ENCODE measurements around the gene DGKG.

DNA sequence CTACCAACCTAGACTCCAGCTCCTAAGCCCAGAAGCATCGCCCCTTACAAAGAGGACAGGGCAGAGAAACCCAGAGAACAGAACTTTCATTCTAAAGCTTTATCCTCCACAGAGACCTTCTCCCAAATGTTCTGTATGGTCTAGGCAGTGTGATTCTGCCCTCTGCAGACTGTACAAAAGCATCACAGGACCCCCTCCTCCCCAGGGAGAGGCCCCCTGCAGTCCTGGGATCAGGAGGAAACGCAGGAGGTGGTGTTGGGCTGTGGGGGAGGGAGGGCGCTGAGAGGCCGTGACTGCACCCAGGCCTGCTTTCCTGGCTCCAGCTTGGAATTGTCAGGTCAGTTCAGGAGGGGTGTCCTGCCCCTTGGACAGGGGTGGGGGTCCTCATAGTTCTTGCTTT, 101.3 kb downstream of the DGKG start:
- TF ChIP-seq GABPA (IDR thresholded peaks at IDR 0.05 in 1 of 2, conservative IDR thresholded peaks at IDR 0.05 in 1 of 2) (no peak), JUND (IDR thresholded peaks at IDR 0.05) (no peak), RAD21 (IDR thresholded peaks at IDR 0.05) (no peak)
- TF ChIP-seq, protein P1, sequence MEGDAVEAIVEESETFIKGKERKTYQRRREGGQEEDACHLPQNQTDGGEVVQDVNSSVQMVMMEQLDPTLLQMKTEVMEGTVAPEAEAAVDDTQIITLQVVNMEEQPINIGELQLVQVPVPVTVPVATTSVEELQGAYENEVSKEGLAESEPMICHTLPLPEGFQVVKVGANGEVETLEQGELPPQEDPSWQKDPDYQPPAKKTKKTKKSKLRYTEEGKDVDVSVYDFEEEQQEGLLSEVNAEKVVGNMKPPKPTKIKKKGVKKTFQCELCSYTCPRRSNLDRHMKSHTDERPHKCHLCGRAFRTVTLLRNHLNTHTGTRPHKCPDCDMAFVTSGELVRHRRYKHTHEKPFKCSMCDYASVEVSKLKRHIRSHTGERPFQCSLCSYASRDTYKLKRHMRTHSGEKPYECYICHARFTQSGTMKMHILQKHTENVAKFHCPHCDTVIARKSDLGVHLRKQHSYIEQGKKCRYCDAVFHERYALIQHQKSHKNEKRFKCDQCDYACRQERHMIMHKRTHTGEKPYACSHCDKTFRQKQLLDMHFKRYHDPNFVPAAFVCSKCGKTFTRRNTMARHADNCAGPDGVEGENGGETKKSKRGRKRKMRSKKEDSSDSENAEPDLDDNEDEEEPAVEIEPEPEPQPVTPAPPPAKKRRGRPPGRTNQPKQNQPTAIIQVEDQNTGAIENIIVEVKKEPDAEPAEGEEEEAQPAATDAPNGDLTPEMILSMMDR (IDR thresholded peaks at IDR 0.05; ENCODE audit: low read depth, low read length, missing input control): no peak

Data from liver (tissue), 3 donors.